Kidney (tissue), 14 donors: ENCODE results near the gene PARP9. TPM values are rescaled to one million over a fixed set of nuclear protein-coding genes. Genes with fewer than 3 reads are reported as not detected.

Experiments
- DNase-seq, 5 donors: peaks; one replicate each; pipeline ENCODE4 v3.0.0-alpha.2; 2013 to 2020
- FAIRE-seq: peaks from 2 replicates; lab custom pipeline; 2012; peaks lifted over from hg19 to GRCh38; lab: Jason Lieb, UNC
- H3K27ac ChIP-seq, 2 donors: one replicate each; pipeline ENCODE4 v1.7.0; 2013; ENCODE audit warnings: low read depth in 2 of 2, low read length in 2 of 2, inconsistent platforms in 1 of 2
- H3K27me3 ChIP-seq: one replicate; pipeline ENCODE4 v1.7.1; 2013; ENCODE audit warnings: low read length, inconsistent platforms; ENCODE audit not compliant: control insufficient read depth, insufficient read depth
- H3K36me3 ChIP-seq, 3 donors: one replicate each; pipeline versions ENCODE4 v1.7.0 to v1.7.1; 2013; ENCODE audit warnings: low read length in 3 of 3, control low read depth in 1 of 3, inconsistent platforms in 1 of 3; ENCODE audit not compliant: insufficient read depth in 3 of 3, control insufficient read depth in 2 of 3
- H3K4me1 ChIP-seq, 3 donors: one replicate each; pipeline versions ENCODE4 v1.7.0 to v1.7.1; 2013; ENCODE audit warnings: low read length in 3 of 3, inconsistent platforms in 1 of 3, low read depth in 1 of 3; ENCODE audit not compliant: control insufficient read depth in 2 of 3, insufficient read depth in 2 of 3
- H3K4me3 ChIP-seq, 3 donors: one replicate each; pipeline versions ENCODE4 v1.7.0 to v1.8.1; 2013; ENCODE audit warnings: low read length in 3 of 3, control low read depth in 1 of 3, inconsistent platforms in 1 of 3
- H3K9ac ChIP-seq, 3 donors: one replicate each; pipeline versions ENCODE4 v1.7.0 to v1.7.1; 2013; ENCODE audit warnings: low read length in 3 of 3, control low read depth in 1 of 3, inconsistent platforms in 1 of 3
- H3K9me3 ChIP-seq, 3 donors: one replicate each; pipeline versions ENCODE4 v1.7.0 to v1.7.1; 2013; ENCODE audit warnings: low read length in 3 of 3, control low read depth in 1 of 3, inconsistent platforms in 1 of 3; ENCODE audit not compliant: control insufficient read depth in 2 of 3, insufficient read depth in 1 of 3
- intact Hi-C: fragments of 100-400 bp; cut with DNase I; formaldehyde crosslinking; loops from one replicate; pipeline ENCODE4 v1.11.1; 2022
- polyA plus RNA-seq: library from polyadenylated mRNA; stranded (reverse); fragments of 350-450 nt; fragmentation: Illumina TruSeq; extraction: RNeasy Lipid Tissue Mini Kit (QIAGEN cat#74804); gene quantifications from one replicate; pipeline ENCODE4 v1.2.3, GENCODE V29; 2014; ENCODE audit warnings: low read depth, low replicate concordance; ENCODE audit not compliant: insufficient read depth
- total RNA-seq: library from RNA; stranded (reverse); fragmentation: NEBNext Ultra II Directional; extraction: Animal tissue kit (Norgen Biotek cat#: 25700); gene quantifications from one replicate; pipeline ENCODE4 v1.2.1, GENCODE V29; 2021
- TF ChIP-seq, protein P1 (sequence below): IDR thresholded peaks from 3 replicates; pipeline ENCODE4 v1.5.1; 2012; ENCODE audit warnings: mild to moderate bottlenecking, moderate library complexity, borderline replicate concordance; ENCODE audit not compliant: insufficient read depth; ENCODE audit errors: extremely low read depth
- donor health status: control.
- donor health status: control.
- donor health status: control.
- donor health status: control.
- donor health status: control.
- donor health status: DM: yes; HTN: yes; CAD: no.
- donor health status: Normal renal cell carcinoma (clear cell type).

Gene PARP9
- total and polyA plus RNA-seq, 2 donors from 2014 or later, result 27.8 to 54.0 TPM

DNA sequence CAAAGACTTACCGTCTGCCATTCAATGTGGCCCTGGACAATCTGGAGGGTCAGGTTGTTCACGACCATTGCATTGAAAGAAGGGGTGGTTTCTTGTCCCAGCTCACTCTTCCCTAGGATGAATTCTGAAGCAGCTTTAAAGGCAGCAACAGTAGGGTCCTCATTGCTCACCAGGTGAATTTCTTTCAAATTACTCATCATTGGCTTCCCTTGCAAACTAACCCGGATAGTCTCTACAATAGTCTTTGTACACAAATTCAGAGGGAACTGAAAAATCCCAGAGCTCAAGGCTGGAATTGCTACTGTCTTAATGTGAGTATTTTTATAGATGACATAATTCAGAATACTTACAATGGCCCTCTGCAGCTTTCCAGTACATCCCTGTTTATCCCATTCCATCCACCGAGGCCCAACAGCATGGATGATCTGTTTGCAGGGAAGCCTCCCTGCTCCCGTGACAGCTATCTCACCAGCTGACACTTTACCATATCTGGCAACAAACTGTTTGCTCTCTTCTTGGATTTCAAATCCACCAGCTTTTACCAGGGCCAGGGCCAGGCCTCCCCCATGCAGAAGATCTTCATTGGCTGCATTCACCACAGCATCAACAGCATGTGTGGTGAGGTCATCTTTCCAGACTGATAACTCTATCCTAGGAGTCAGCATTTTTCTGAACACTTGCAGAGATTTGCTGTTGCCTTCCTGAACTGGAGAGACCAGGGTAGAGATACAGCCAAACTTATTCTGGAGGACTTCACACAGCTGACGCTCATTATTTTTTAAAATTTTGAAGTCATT, 8.6 kb downstream of the PARP9 start:
- Histone ChIP-seq H3K27ac (no peak overlapping the region), H3K36me3 (peaks cover 0 to 13% (median 7%) of the 10 kb centered on the region in 3 donors)
- FAIRE-seq, result no peak

DNA sequence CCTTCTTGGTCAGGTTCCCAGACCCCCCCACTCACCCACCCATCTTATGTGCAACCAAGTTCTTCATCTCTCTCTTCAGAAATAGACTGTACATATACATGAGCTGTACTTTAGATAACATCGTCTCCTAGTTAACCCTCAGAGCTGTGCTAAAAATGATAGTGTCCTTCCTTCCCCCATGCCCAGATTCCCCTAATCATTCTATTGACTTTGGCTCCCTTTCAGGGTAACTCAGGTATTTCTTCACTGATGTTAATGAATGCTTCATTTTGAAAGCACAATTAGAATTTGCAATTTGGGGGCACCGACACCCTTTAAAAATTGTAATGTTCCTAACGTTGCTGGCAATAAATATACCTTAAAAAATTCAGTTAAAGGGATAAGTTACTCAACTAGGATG, 10.9 kb downstream of the PARP9 start:
- H3K27ac ChIP-seq, result no peak overlapping the region
- H3K4me1 ChIP-seq, result no peaks in the 10 kb centered on the region
- no peaks in the 10 kb centered on the region for H3K9me3 ChIP-seq
- no peak overlapping the region for H3K9ac ChIP-seq
- intact Hi-C loops, result no loop called here
- no peak for FAIRE-seq
- no peak for DNase-seq
- H3K27me3 ChIP-seq, result no peaks in the 10 kb centered on the region
- no peak overlapping the region for H3K4me3 ChIP-seq
- peaks cover 0 to 19% (median 7%) of the 10 kb centered on the region in 3 donors for H3K36me3 ChIP-seq
- TF ChIP-seq, protein P1, sequence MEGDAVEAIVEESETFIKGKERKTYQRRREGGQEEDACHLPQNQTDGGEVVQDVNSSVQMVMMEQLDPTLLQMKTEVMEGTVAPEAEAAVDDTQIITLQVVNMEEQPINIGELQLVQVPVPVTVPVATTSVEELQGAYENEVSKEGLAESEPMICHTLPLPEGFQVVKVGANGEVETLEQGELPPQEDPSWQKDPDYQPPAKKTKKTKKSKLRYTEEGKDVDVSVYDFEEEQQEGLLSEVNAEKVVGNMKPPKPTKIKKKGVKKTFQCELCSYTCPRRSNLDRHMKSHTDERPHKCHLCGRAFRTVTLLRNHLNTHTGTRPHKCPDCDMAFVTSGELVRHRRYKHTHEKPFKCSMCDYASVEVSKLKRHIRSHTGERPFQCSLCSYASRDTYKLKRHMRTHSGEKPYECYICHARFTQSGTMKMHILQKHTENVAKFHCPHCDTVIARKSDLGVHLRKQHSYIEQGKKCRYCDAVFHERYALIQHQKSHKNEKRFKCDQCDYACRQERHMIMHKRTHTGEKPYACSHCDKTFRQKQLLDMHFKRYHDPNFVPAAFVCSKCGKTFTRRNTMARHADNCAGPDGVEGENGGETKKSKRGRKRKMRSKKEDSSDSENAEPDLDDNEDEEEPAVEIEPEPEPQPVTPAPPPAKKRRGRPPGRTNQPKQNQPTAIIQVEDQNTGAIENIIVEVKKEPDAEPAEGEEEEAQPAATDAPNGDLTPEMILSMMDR, result no peak

More for the DNA sequence above, 8.6 kb downstream of the PARP9 start:
- TF ChIP-seq, protein P1, result no peak
- no peaks in the 10 kb centered on the region for H3K27me3 ChIP-seq
- peak in 1 of 5 donors; percentile 14 for DNase-seq
- H3K9ac ChIP-seq, result no peak overlapping the region
- intact Hi-C loops, result no loop called here
- H3K9me3 ChIP-seq, result no peaks in the 10 kb centered on the region
- no peaks in the 10 kb centered on the region for H3K4me1 ChIP-seq
- H3K4me3 ChIP-seq, result no peak overlapping the region

DNA sequence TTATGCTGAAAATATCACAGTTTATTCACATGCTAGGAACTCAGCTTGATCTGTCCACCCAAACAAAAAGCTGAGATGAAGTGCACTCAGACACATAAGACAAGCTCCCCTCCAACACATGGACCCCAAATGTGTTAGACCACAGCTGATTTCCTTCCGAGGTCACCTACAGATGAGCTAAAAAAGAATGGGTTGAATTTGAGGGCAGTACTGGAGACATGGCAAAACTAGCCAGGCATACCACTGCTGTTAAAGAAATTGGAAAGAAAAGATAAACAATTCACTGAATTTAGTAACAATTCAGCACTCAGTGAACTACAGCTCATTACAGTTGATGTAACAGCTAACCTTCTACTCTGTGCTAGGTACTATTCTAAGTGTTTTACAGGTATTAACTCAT, 15.5 kb downstream of the PARP9 start:
- Histone ChIP-seq H3K27ac (no peak overlapping the region), H3K27me3 (no peaks in the 10 kb centered on the region), H3K4me3 (no peak overlapping the region), H3K4me1 (no peaks in the 10 kb centered on the region), H3K36me3 (peaks cover 0 to 19% (median 11%) of the 10 kb centered on the region in 3 donors), H3K9me3 (no peaks in the 10 kb centered on the region), H3K9ac (no peak overlapping the region)
- TF ChIP-seq, protein P1, result no peak
- FAIRE-seq (no peak), DNase-seq (no peak)
- intact Hi-C loops, result no loop called here
